Measurements from ENCODE around the gene KRT13.

DNA sequence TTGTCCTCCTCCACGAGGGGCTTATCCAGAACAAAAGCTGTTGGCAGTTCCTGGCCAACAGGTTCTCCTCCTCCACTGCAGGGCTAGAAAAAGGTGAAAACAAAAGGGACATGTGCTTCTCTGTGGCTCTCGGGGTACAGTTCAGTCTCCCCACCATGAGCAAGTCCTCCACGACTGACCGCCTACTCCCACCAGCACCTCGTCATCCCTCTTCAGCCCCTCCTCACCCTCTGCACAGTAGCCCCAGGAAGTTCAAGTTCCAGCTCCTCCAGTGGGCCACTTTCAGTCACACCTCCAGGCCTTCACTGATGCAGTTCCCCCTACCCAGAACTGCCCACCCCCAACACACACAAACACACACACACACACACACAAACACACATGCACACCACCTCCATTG is 47.0 kb upstream of the KRT13 start:
- TF ChIP-seq, protein P1, sequence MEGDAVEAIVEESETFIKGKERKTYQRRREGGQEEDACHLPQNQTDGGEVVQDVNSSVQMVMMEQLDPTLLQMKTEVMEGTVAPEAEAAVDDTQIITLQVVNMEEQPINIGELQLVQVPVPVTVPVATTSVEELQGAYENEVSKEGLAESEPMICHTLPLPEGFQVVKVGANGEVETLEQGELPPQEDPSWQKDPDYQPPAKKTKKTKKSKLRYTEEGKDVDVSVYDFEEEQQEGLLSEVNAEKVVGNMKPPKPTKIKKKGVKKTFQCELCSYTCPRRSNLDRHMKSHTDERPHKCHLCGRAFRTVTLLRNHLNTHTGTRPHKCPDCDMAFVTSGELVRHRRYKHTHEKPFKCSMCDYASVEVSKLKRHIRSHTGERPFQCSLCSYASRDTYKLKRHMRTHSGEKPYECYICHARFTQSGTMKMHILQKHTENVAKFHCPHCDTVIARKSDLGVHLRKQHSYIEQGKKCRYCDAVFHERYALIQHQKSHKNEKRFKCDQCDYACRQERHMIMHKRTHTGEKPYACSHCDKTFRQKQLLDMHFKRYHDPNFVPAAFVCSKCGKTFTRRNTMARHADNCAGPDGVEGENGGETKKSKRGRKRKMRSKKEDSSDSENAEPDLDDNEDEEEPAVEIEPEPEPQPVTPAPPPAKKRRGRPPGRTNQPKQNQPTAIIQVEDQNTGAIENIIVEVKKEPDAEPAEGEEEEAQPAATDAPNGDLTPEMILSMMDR (conservative IDR thresholded peaks at IDR 0.05), result no peak
- TF ChIP-seq EZH2 (IDR thresholded peaks at IDR 0.05; ENCODE audit: low read depth), result no peak
